AG10803 (cell line): ENCODE measurements around the gene OTULIN.

Experiments used
- DNase-seq: peaks from one replicate; pipeline ENCODE4 v3.0.0; 2010; ENCODE audit warnings: low read depth
- H3K4me3 ChIP-seq: 2 replicates; pipeline ENCODE4 v1.5.1; 2011; ENCODE audit warnings: mild to moderate bottlenecking, low read length, control low read depth
- TF ChIP-seq, protein P1 (sequence below): conservative IDR thresholded peaks from 2 replicates; pipeline ENCODE4 v1.5.1; 2011; ENCODE audit warnings: mild to moderate bottlenecking, low read length, control low read depth, inconsistent platforms

OTULIN gene

GRCh38 chr5:14708551-14708950 lies 44.0 kb downstream of the OTULIN start:
- no peak for DNase-seq
- TF ChIP-seq, protein P1, sequence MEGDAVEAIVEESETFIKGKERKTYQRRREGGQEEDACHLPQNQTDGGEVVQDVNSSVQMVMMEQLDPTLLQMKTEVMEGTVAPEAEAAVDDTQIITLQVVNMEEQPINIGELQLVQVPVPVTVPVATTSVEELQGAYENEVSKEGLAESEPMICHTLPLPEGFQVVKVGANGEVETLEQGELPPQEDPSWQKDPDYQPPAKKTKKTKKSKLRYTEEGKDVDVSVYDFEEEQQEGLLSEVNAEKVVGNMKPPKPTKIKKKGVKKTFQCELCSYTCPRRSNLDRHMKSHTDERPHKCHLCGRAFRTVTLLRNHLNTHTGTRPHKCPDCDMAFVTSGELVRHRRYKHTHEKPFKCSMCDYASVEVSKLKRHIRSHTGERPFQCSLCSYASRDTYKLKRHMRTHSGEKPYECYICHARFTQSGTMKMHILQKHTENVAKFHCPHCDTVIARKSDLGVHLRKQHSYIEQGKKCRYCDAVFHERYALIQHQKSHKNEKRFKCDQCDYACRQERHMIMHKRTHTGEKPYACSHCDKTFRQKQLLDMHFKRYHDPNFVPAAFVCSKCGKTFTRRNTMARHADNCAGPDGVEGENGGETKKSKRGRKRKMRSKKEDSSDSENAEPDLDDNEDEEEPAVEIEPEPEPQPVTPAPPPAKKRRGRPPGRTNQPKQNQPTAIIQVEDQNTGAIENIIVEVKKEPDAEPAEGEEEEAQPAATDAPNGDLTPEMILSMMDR: no peak
- H3K4me3 ChIP-seq: no peak overlapping the region

DNA sequence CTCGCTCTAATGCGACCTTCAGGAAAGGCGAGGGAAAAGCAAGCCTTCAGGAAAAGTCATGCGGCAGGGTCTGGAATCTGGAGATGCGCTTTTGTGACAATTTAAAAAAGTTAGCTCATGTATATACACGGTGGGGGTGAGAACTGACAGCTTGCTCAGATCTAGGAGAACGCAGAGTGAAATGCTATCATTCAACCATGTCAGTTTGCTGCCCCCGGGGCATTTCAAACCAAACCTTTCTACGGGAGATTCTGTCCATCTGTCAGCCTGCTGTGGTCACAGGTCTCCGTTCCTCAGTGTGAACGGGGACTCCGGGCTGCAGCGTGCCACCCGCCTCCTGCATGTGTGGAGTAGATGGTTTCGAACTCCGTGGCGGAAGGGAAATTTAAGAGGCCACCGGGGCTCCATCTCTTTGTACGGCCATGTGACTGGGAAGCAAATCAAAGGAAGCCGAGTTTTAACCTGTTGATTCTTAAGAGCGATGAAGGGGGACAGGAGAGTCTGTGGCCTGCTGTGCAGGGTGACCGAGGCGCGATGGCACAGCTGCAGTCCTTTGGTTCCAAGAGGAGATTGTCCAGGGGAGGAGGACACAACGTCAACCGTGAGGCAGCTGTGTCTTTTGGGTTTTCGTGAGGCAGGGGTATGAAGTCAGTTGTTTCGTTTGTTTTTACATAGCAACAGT lies 45.9 kb downstream of the OTULIN start:
- H3K4me3 ChIP-seq: no peak overlapping the region
- DNase-seq: no peak
- TF ChIP-seq, protein P1: no peak

GRCh38 chr5:14712131-14712530 lies 47.6 kb downstream of the OTULIN start:
- DNase-seq: no peak
- H3K4me3 ChIP-seq: no peak overlapping the region
- TF ChIP-seq, protein P1: no peak

DNA sequence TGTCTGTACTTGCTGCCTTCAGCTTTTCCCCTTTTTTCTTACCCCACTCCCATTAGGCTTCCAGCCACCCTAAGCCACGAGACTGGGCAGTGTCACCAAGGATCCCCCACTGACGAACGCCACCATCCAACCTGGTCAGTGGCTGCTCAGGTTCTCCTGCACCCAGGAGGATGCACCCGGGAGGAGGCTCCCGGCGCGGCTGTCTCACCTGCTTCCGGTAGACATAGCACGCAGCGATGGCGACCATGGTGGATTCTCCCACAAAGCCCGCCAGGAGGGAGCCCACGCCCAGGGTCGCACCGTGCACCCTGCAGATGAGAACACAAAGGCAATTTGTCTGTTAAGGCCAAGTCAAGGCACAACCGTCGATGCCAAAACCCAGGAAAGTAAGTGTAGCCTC lies 48.1 kb downstream of the OTULIN start:
- no peak overlapping the region for H3K4me3 ChIP-seq
- no peak for DNase-seq
- TF ChIP-seq, protein P1: no peak

GRCh38 chr5:14713476-14714390 lies 49.2 kb downstream of the OTULIN start:
- TF ChIP-seq, protein P1: no peak
- no peak for DNase-seq
- H3K4me3 ChIP-seq: no peak overlapping the region

- TF ChIP-seq, protein P1: no peak
- no peak for DNase-seq
- H3K4me3 ChIP-seq: no peak overlapping the region
Observed at GRCh38 chr5:14714706-14715105, 50.2 kb downstream of the OTULIN start.
